ENCODE results near the gene INPP1.

GRCh38 chr2:190418727-190419126 is 75.3 kb downstream of the INPP1 start:
- TF ChIP-seq, protein P1, sequence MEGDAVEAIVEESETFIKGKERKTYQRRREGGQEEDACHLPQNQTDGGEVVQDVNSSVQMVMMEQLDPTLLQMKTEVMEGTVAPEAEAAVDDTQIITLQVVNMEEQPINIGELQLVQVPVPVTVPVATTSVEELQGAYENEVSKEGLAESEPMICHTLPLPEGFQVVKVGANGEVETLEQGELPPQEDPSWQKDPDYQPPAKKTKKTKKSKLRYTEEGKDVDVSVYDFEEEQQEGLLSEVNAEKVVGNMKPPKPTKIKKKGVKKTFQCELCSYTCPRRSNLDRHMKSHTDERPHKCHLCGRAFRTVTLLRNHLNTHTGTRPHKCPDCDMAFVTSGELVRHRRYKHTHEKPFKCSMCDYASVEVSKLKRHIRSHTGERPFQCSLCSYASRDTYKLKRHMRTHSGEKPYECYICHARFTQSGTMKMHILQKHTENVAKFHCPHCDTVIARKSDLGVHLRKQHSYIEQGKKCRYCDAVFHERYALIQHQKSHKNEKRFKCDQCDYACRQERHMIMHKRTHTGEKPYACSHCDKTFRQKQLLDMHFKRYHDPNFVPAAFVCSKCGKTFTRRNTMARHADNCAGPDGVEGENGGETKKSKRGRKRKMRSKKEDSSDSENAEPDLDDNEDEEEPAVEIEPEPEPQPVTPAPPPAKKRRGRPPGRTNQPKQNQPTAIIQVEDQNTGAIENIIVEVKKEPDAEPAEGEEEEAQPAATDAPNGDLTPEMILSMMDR (conservative IDR thresholded peaks at IDR 0.05; ENCODE audit: low read depth, low read length) = no peak
- TF ChIP-seq EZH2phosphoT487 (IDR thresholded peaks at IDR 0.05; ENCODE audit: borderline replicate concordance, low read length) = no peak

Data from PC-3 (cell line).